GM12878 (cell line): ENCODE measurements around the gene OR7A5. TPM values are rescaled to one million over a fixed set of nuclear protein-coding genes. Genes with fewer than 3 reads are reported as not detected.

Experiments
- ATAC-seq: fragments of 200-7000 bp; cut with Tn5 transposase; 3 replicates; pipeline ENCODE4 v1.9.1; 2020; ENCODE audit warnings: mild to moderate bottlenecking, moderate library complexity
- BruUV-seq: library from RNA; stranded (reverse); fragments of 400-500 nt; replicated peaks from 2 replicates; lab custom pipeline; 2021; lab: Mats Ljungman, UMichigan
- CTCF ChIA-PET: fragments of 300-600 bp; sonication (Branson Sonifier 250); formaldehyde crosslinking; extraction: SDS; loops from one replicate; lab custom pipeline; 2021; ENCODE audit warnings: inconsistent platforms; lab: Yijun Ruan, JAX
- POLR2A ChIA-PET: fragments of 350-600 bp; formaldehyde crosslinking; extraction: SDS; loops from one replicate; lab custom pipeline; 2021; ENCODE audit warnings: inconsistent platforms; lab: Charles Lee
- RAD21 ChIA-PET: fragments of 300-600 bp; sonication (Branson Sonifier 250); formaldehyde crosslinking; loops from one replicate; lab custom pipeline; 2023; ENCODE audit warnings: antibody characterized with exemption; ENCODE audit not compliant: unreplicated experiment; lab: Charles Lee
- SMC1A ChIA-PET: fragments of 300-600 bp; sonication (Branson Sonifier 250); formaldehyde crosslinking; loops from one replicate; lab custom pipeline; 2023; ENCODE audit not compliant: unreplicated experiment, uncharacterized antibody; lab: Charles Lee
- DNase-seq: peaks from one replicate; pipeline ENCODE4 v3.0.0-alpha.2; 2011; ENCODE audit warnings: low read depth, low spot score
- FAIRE-seq: peaks from 3 replicates; lab custom pipeline; 2011; peaks lifted over from hg19 to GRCh38; lab: Jason Lieb, UNC
- H2AFZ ChIP-seq: 2 replicates; pipeline ENCODE4 v1.6.0; 2011; ENCODE audit warnings: low read depth, low read length, control low read depth; ENCODE audit not compliant: control insufficient read depth
- H3K27ac ChIP-seq: 2 replicates; pipeline ENCODE4 v1.5.1; 2011; ENCODE audit warnings: control low read depth; ENCODE audit not compliant: control insufficient read depth, insufficient read depth
- H3K27me3 ChIP-seq, 2 experiments: replicated peaks in 1 of 2; 2 replicates each; pipeline versions ENCODE4 v1.6.0 to v1.6.1; 2011; ENCODE audit warnings: low read length in 1 of 2; ENCODE audit not compliant: control insufficient read depth in 2 of 2, insufficient read depth in 2 of 2
- H3K36me3 ChIP-seq, 2 experiments: 2 replicates each; pipeline ENCODE4 v1.5.1; 2011; ENCODE audit warnings: low read length in 1 of 2; ENCODE audit not compliant: control insufficient read depth in 2 of 2, insufficient read depth in 2 of 2
- H3K4me1 ChIP-seq: 2 replicates; pipeline ENCODE4 v1.6.1; 2011; ENCODE audit warnings: mild to moderate bottlenecking, low read length, moderate library complexity, mixed read lengths; ENCODE audit not compliant: control insufficient read depth, insufficient read depth
- H3K4me2 ChIP-seq: 2 replicates; pipeline ENCODE4 v1.6.0; 2011; ENCODE audit warnings: control low read depth; ENCODE audit not compliant: control insufficient read depth, insufficient read depth
- H3K4me3 ChIP-seq: fragments of 200-600 bp; sonication (generic); 2 replicates; pipeline ENCODE4 v1.5.1; 2016
- H3K79me2 ChIP-seq: 2 replicates; pipeline ENCODE4 v1.6.0; 2011; ENCODE audit warnings: low read length; ENCODE audit not compliant: control insufficient read depth, insufficient read depth
- H3K9ac ChIP-seq: 2 replicates; pipeline ENCODE4 v1.8.0; 2011; ENCODE audit warnings: low read length, control low read depth, mixed read lengths; ENCODE audit not compliant: control insufficient read depth, insufficient read depth
- H3K9me3 ChIP-seq: replicated peaks from 3 replicates; pipeline ENCODE4 v1.5.1; 2011; ENCODE audit warnings: mild to moderate bottlenecking, low read length; ENCODE audit not compliant: control insufficient read depth, insufficient read depth
- H4K20me1 ChIP-seq: 2 replicates; pipeline ENCODE4 v1.6.0; 2011; ENCODE audit not compliant: control insufficient read depth, insufficient read depth
- DPF2 ChIP-seq: fragments of 450-650 bp; IDR thresholded peaks from 2 replicates; pipeline ENCODE4 v1.6.1; 2017; ENCODE audit warnings: mild to moderate bottlenecking
- FOS ChIP-seq: IDR thresholded peaks from 3 replicates; pipeline ENCODE4 v1.6.1; 2011; ENCODE audit warnings: borderline replicate concordance; ENCODE audit not compliant: insufficient read length; ENCODE audit errors: extremely low read depth
- IKZF2 ChIP-seq, 2 experiments: fragments of 450-650 bp; IDR thresholded peaks; 2 replicates each; pipeline ENCODE4 v1.6.1; 2017; ENCODE audit warnings: mild to moderate bottlenecking in 2 of 2, moderate library complexity in 2 of 2
- KAT2A ChIP-seq: conservative IDR thresholded peaks from 2 replicates; pipeline ENCODE4 v1.6.1; 2011; ENCODE audit warnings: low read depth, low read length; ENCODE audit not compliant: control insufficient read depth
- MEF2B ChIP-seq: fragments of 450-650 bp; IDR thresholded peaks from 2 replicates; pipeline ENCODE4 v1.6.1; 2018; ENCODE audit warnings: mild to moderate bottlenecking, moderate library complexity; ENCODE audit not compliant: partially characterized antibody, poor library complexity, severe bottlenecking
- MTA3 ChIP-seq: IDR thresholded peaks from 2 replicates; pipeline ENCODE4 v1.6.1; 2012; ENCODE audit warnings: low read length, inconsistent platforms, borderline replicate concordance
- MYB ChIP-seq: fragments of 150-350 bp; IDR thresholded peaks from 2 replicates; pipeline ENCODE4 v1.6.1; 2014; ENCODE audit warnings: mild to moderate bottlenecking, low read depth, low read length, borderline replicate concordance
- PML ChIP-seq: IDR thresholded peaks from 2 replicates; pipeline ENCODE4 v1.6.1; 2012; ENCODE audit warnings: low read length, inconsistent platforms
- POLR2AphosphoS5 ChIP-seq: IDR thresholded peaks from 2 replicates; pipeline ENCODE4 v1.6.1; 2011; ENCODE audit warnings: mild to moderate bottlenecking, low read length, inconsistent platforms
- WGBS: methylation state at CpG from one replicate; pipeline ENCODE4 v1.1.6; 2016; ENCODE audit warnings: low lambda C conversion rate; ENCODE audit not compliant: insufficient replicate concordance, insufficient coverage; ENCODE audit errors: missing lambda C conversion rate; 5-methylcytosine and 5-hydroxymethylcytosine counted together
- in situ Hi-C: fragments of 300-500 bp; cut with MboI; formaldehyde crosslinking; loops from 9 replicates; pipeline ENCODE4 v1.14.3; 2018; ENCODE audit warnings: mixed read lengths
- intact Hi-C: fragments of 100-400 bp; cut with micrococcal nuclease; formaldehyde crosslinking; loops from one replicate; pipeline ENCODE4 v1.14.2; 2022; ENCODE audit not compliant: unreplicated experiment
- polyA plus RNA-seq, 11 experiments: library from polyadenylated mRNA; depleted of rRNA in 4 of 11; unstranded in 6 of 11; stranded (reverse) in 5 of 11; fragments of >200 nt; fragmentation: Nextera tagmentation in 4 of 11; fragmentation: Illumina TruSeq in 1 of 11; extraction: Ambion mirVana in 4 of 11; extraction: Trizol in 1 of 11; gene quantifications; 1 replicate in 1 of 11; 2 replicates in 10 of 11; pipeline versions ENCODE4 v1.2.1 to v1.2.3, GENCODE V29; 2011 to 2016; ENCODE audit warnings: inconsistent platforms in 2 of 11, missing spikeins in 2 of 11, low read depth in 1 of 11
- total RNA-seq, 4 experiments: library from RNA; depleted of rRNA in 3 of 4; stranded (reverse); fragments of >200 nt in 3 of 4; fragmentation: Illumina TruSeq in 1 of 4; extraction: Trizol in 1 of 4; gene quantifications; 2 replicates each; pipeline versions ENCODE4 v1.2.1 to v1.2.3, GENCODE V29; 2013 to 2021
- TF ChIP-seq, protein P1 (sequence below): IDR thresholded peaks from 2 replicates; pipeline ENCODE4 v1.6.1; 2011; ENCODE audit warnings: low read depth, mild to moderate bottlenecking, low read length, moderate library complexity, borderline replicate concordance; ENCODE audit errors: extremely low read depth
- TF ChIP-seq, protein P2 (sequence below): fragments of 450-650 bp; IDR thresholded peaks from 2 replicates; pipeline ENCODE4 v1.6.1; 2017; ENCODE audit warnings: low read depth, mild to moderate bottlenecking, moderate library complexity

The OR7A5 gene
- total and polyA plus RNA-seq, 10 of the 15 experiments (the other 5 are each of a cell fraction or from before 2014, with no cell fraction given) = not detected

DNA sequence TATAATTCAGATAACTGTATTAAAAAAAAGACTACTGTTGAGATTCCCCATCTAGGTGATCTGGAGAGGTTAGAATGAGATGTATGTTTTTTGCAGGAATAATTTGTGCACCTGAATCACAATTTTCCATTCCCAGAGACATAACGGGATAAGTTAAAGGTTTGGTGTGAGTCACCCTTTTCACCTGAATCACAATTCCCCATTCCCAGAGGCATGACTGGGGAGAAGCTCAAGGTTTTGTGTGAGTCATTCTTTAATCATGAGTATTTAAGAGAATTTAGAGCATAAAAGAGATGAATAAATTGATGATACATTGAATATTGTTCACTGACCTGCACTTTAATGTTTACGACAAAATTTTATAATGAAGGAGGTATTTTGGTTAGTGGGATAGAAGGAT is 9.0 kb downstream of the OR7A5 start:
- no peak for ATAC-seq
- Histone ChIP-seq H3K36me3 (no peaks in the 10 kb centered on the region), H4K20me1 (no peaks in the 10 kb centered on the region), H2AFZ (no peak overlapping the region), H3K79me2 (no peaks in the 10 kb centered on the region), H3K4me2 (no peak overlapping the region), H3K27ac (no peak overlapping the region), H3K9me3 (no peaks in the 10 kb centered on the region; the same call in 2 of the 3 replicates), H3K4me3 (no peak overlapping the region), H3K27me3 (no peaks in the 10 kb centered on the region; a peak in 1 of 4 replicates), H3K4me1 (no peaks in the 10 kb centered on the region), H3K9ac (no peak overlapping the region)
- in situ Hi-C loops (no loop called here), intact Hi-C loops (no loop called here)
- ChIA-PET RAD21 (no interaction called here), CTCF (no interaction called here), POLR2A (no interaction called here), SMC1A (no interaction called here)
- TF ChIP-seq, protein P1, sequence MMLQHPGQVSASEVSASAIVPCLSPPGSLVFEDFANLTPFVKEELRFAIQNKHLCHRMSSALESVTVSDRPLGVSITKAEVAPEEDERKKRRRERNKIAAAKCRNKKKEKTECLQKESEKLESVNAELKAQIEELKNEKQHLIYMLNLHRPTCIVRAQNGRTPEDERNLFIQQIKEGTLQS = no peak
- TF ChIP-seq MTA3 (no peak), MYB (no peak), PML (no peak), DPF2 (no peak)
- FAIRE-seq = no peak
- DNase-seq = no peak
- 23% methylated on average over 2 of the region's 2 CpGs for WGBS
- no TSS peak for BruUV-seq

DNA sequence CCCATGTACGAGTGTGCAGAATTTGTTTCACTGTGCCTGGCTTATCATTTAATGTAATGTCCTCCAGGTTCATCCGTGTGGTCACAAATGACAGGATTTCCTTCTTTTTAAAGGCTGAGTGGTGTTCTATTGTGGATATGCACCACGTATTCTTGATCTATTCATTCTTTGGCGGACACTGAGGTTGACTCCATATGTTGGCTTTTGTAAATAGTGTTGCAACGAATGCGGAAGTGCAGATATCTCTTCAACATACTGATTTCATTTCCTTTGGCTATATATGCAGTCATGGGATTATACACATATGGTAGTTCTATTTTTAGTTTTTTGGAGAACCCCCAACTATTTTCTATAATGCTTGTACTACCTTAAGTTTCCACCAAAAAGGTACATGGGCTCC is 13.0 kb downstream of the OR7A5 start:
- WGBS = 45% methylated on average over 6 of the region's 6 CpGs
- no peak for FAIRE-seq
- in situ Hi-C loops = no loop called here
- TF ChIP-seq MEF2B = no peak
- no peak for TF ChIP-seq POLR2AphosphoS5
- TF ChIP-seq, protein P2, sequence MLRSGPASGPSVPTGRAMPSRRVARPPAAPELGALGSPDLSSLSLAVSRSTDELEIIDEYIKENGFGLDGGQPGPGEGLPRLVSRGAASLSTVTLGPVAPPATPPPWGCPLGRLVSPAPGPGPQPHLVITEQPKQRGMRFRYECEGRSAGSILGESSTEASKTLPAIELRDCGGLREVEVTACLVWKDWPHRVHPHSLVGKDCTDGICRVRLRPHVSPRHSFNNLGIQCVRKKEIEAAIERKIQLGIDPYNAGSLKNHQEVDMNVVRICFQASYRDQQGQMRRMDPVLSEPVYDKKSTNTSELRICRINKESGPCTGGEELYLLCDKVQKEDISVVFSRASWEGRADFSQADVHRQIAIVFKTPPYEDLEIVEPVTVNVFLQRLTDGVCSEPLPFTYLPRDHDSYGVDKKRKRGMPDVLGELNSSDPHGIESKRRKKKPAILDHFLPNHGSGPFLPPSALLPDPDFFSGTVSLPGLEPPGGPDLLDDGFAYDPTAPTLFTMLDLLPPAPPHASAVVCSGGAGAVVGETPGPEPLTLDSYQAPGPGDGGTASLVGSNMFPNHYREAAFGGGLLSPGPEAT = no peak
- no peak for TF ChIP-seq FOS
- no peak for TF ChIP-seq IKZF2 (IDR thresholded peaks at IDR 0.05)
- TF ChIP-seq KAT2A = no peak

More for the DNA sequence above, 13.0 kb downstream of the OR7A5 start:
- Histone ChIP-seq H4K20me1 (no peaks in the 10 kb centered on the region), H3K36me3 (no peaks in the 10 kb centered on the region), H3K4me2 (no peak overlapping the region), H3K4me1 (no peaks in the 10 kb centered on the region), H3K27ac (no peak overlapping the region), H3K27me3 (no peaks in the 10 kb centered on the region), H3K9me3 (no peaks in the 10 kb centered on the region; the same call in 2 of the 3 replicates), H3K9ac (no peak overlapping the region), H3K4me3 (no peak overlapping the region), H2AFZ (no peak overlapping the region), H3K79me2 (no peaks in the 10 kb centered on the region)
- DNase-seq (no peak), ATAC-seq (no peak)
- SMC1A ChIA-PET = no interaction called here
- POLR2A ChIA-PET = no interaction called here
- no TSS peak for BruUV-seq
- intact Hi-C loops = no loop called here
- CTCF ChIA-PET = no interaction called here
- RAD21 ChIA-PET = no interaction called here
